Neural progenitor cell (in vitro differentiated cells): Measurements from ENCODE around the gene MGA. TPM values are rescaled to one million over a fixed set of nuclear protein-coding genes. Genes with fewer than 3 reads are reported as not detected.

Source experiments
- DNase-seq: peaks from one replicate; pipeline ENCODE4 v3.0.0-alpha.2; 2016; ENCODE audit warnings: low spot score
- H2AFZ ChIP-seq: fragments of 200-600 bp; sonication (generic); replicated peaks from 2 replicates; pipeline ENCODE4 v1.6.1; 2016; ENCODE audit warnings: antibody characterized with exemption
- H3F3A ChIP-seq: fragments of 200-600 bp; sonication (generic); 2 replicates; pipeline ENCODE4 v1.6.1; 2016; ENCODE audit warnings: antibody characterized with exemption, low read depth
- H3K27ac ChIP-seq: fragments of 200-600 bp; sonication (generic); 2 replicates; pipeline ENCODE4 v1.5.1; 2016; ENCODE audit warnings: mild to moderate bottlenecking
- H3K27me3 ChIP-seq: fragments of 200-600 bp; sonication (generic); 2 replicates; pipeline ENCODE4 v1.6.1; 2016; ENCODE audit warnings: mild to moderate bottlenecking, moderate library complexity
- H3K36me3 ChIP-seq: fragments of 200-600 bp; sonication (generic); 2 replicates; pipeline ENCODE4 v1.5.1; 2016
- H3K4me1 ChIP-seq: fragments of 200-600 bp; sonication (generic); 2 replicates; pipeline ENCODE4 v1.6.1; 2016; ENCODE audit warnings: mixed run types
- H3K4me2 ChIP-seq: fragments of 200-600 bp; sonication (generic); 2 replicates; pipeline ENCODE4 v1.6.1; 2016
- H3K4me3 ChIP-seq: fragments of 200-600 bp; sonication (generic); 2 replicates; pipeline ENCODE4 v1.5.1; 2016
- H3K79me2 ChIP-seq: fragments of 200-600 bp; sonication (generic); 2 replicates; pipeline ENCODE4 v1.6.1; 2016; ENCODE audit warnings: low read depth
- H3K9ac ChIP-seq: fragments of 200-600 bp; sonication (generic); 2 replicates; pipeline ENCODE4 v1.6.1; 2016
- H3K9me3 ChIP-seq: fragments of 200-600 bp; sonication (generic); 2 replicates; pipeline ENCODE4 v1.5.1; 2016; ENCODE audit warnings: low read depth
- H4K20me1 ChIP-seq: fragments of 200-600 bp; sonication (generic); 2 replicates; pipeline ENCODE4 v1.6.1; 2016; ENCODE audit warnings: low read depth
- H3K27ac Mint-ChIP-seq: 3 replicates; pipeline ENCODE4 v1.8.0; 2021; ENCODE audit warnings: mixed read lengths
- H3K27me3 Mint-ChIP-seq: 2 replicates; pipeline ENCODE4 v1.8.0; 2022; ENCODE audit warnings: low read depth, mild to moderate bottlenecking, inconsistent platforms, moderate library complexity, mixed read lengths; ENCODE audit not compliant: insufficient read depth
- H3K36me3 Mint-ChIP-seq: 3 replicates; pipeline ENCODE4 v1.8.0; 2021; ENCODE audit warnings: mixed read lengths
- H3K4me1 Mint-ChIP-seq: 3 replicates; pipeline ENCODE4 v1.8.0; 2021; ENCODE audit warnings: mixed read lengths
- H3K4me3 Mint-ChIP-seq: 3 replicates; pipeline ENCODE4 v1.8.0; 2021; ENCODE audit warnings: mild to moderate bottlenecking, moderate library complexity, mixed read lengths
- H3K9me3 Mint-ChIP-seq: 3 replicates; pipeline ENCODE4 v1.8.0; 2020; ENCODE audit warnings: mixed read lengths
- CTCF ChIP-seq: fragments of 200-600 bp; sonication (generic); IDR thresholded peaks from 2 replicates; pipeline ENCODE4 v1.5.1; 2017; ENCODE audit warnings: antibody characterized with exemption, mild to moderate bottlenecking
- EZH2 ChIP-seq: fragments of 200-600 bp; sonication (generic); IDR thresholded peaks from 2 replicates; pipeline ENCODE4 v1.6.1; 2017; ENCODE audit warnings: antibody characterized with exemption, mild to moderate bottlenecking, moderate library complexity
- EZH2phosphoT487 ChIP-seq: fragments of 200-600 bp; sonication (generic); IDR thresholded peaks from 2 replicates; pipeline ENCODE4 v1.6.1; 2017; ENCODE audit warnings: antibody characterized with exemption
- total RNA-seq: library from RNA; depleted of rRNA; stranded (reverse); fragments of >200 nt; gene quantifications from 2 replicates; pipeline ENCODE4 v1.2.3, GENCODE V29; 2015; ENCODE audit warnings: low replicate concordance

Gene MGA
- total RNA-seq, 1 donor from 2014 or later = 73.4 TPM

GRCh38 chr15:41794081-41794480 is 133.9 kb downstream of the MGA start:
- no peak for TF ChIP-seq EZH2
- H3K4me3 ChIP-seq = no peak overlapping the region
- no peaks in the 10 kb centered on the region for H3K36me3 ChIP-seq
- H4K20me1 ChIP-seq = peaks cover 15% of the 10 kb centered on the region
- H3F3A ChIP-seq = no peaks in the 10 kb centered on the region
- no peak for DNase-seq
- H2AFZ ChIP-seq = no peak overlapping the region
- H3K27ac Mint-ChIP-seq = no peak overlapping the region
- H3K4me2 ChIP-seq = no peak overlapping the region
- no peaks in the 10 kb centered on the region for H3K27me3 ChIP-seq
- peaks cover 23% of the 10 kb centered on the region for H3K4me1 ChIP-seq
- no peaks in the 10 kb centered on the region for H3K9me3 Mint-ChIP-seq
- H3K9me3 ChIP-seq = no peaks in the 10 kb centered on the region
- H3K27ac ChIP-seq = no peak overlapping the region
- H3K79me2 ChIP-seq = no peaks in the 10 kb centered on the region
- peaks cover 4% of the 10 kb centered on the region for H3K27me3 Mint-ChIP-seq
- peaks cover 2% of the 10 kb centered on the region for H3K36me3 Mint-ChIP-seq
- H3K4me3 Mint-ChIP-seq = no peak overlapping the region
- H3K4me1 Mint-ChIP-seq = peaks cover 23% of the 10 kb centered on the region
- H3K9ac ChIP-seq = no peak overlapping the region

- Histone ChIP-seq H3K27ac (no peak overlapping the region), H2AFZ (no peak overlapping the region), H3K27me3 (no peaks in the 10 kb centered on the region), H4K20me1 (peaks cover 15% of the 10 kb centered on the region), H3K36me3 (no peaks in the 10 kb centered on the region), H3F3A (no peaks in the 10 kb centered on the region), H3K79me2 (no peaks in the 10 kb centered on the region), H3K4me3 (no peak overlapping the region), H3K4me1 (peaks cover 2% of the 10 kb centered on the region), H3K9ac (no peak overlapping the region), H3K9me3 (no peaks in the 10 kb centered on the region), H3K4me2 (no peak overlapping the region)
- TF ChIP-seq EZH2 = no peak
- no peak for TF ChIP-seq CTCF
- no peak for TF ChIP-seq EZH2phosphoT487
- H3K36me3 Mint-ChIP-seq = peaks cover 7% of the 10 kb centered on the region
- peak overlapping the region; percentile 74 for H3K27ac Mint-ChIP-seq
- DNase-seq = no peak
- H3K27me3 Mint-ChIP-seq = peaks cover 4% of the 10 kb centered on the region
- peaks cover 18% of the 10 kb centered on the region for H3K4me1 Mint-ChIP-seq
- H3K9me3 Mint-ChIP-seq = no peaks in the 10 kb centered on the region
- no peak overlapping the region for H3K4me3 Mint-ChIP-seq
These were observed 136.0 kb downstream of the MGA start for GRCh38 chr15:41795996-41796856.

- TF ChIP-seq EZH2 = no peak
- no peak for TF ChIP-seq EZH2phosphoT487
- no peak for TF ChIP-seq CTCF
- H3K4me2 ChIP-seq = no peak overlapping the region
These were observed 137.2 kb downstream of the MGA start for GRCh38 chr15:41797201-41797944.

More at GRCh38 chr15:41797201-41797944, 137.2 kb downstream of the MGA start:
- H3K4me1 Mint-ChIP-seq = peaks cover 17% of the 10 kb centered on the region
- H3K36me3 Mint-ChIP-seq = peaks cover 8% of the 10 kb centered on the region
- Histone ChIP-seq H3F3A (no peaks in the 10 kb centered on the region), H2AFZ (no peak overlapping the region), H3K79me2 (no peaks in the 10 kb centered on the region), H3K4me3 (no peak overlapping the region), H3K27me3 (no peaks in the 10 kb centered on the region), H3K36me3 (no peaks in the 10 kb centered on the region), H3K9me3 (no peaks in the 10 kb centered on the region), H3K27ac (no peak overlapping the region), H3K9ac (no peak overlapping the region), H4K20me1 (peaks cover 15% of the 10 kb centered on the region), H3K4me1 (no peaks in the 10 kb centered on the region)
- H3K27ac Mint-ChIP-seq = no peak overlapping the region
- H3K27me3 Mint-ChIP-seq = peaks cover 4% of the 10 kb centered on the region
- H3K4me3 Mint-ChIP-seq = no peak overlapping the region
- no peaks in the 10 kb centered on the region for H3K9me3 Mint-ChIP-seq
- no peak for DNase-seq
